Endometrium (tissue), 2 donors: ENCODE results near the gene CST2.
"Not testable (repeated sequence)": the region's sequence is repeated elsewhere in the genome, so short reads cannot be mapped to it uniquely, and the experiment has no call there.

Experiments
- FAIRE-seq: peaks from 2 replicates; lab custom pipeline; 2012; peaks lifted over from hg19 to GRCh38; lab: Jason Lieb, UNC
- donor health status: control.
- donor health status: control.

CST2 gene

DNA sequence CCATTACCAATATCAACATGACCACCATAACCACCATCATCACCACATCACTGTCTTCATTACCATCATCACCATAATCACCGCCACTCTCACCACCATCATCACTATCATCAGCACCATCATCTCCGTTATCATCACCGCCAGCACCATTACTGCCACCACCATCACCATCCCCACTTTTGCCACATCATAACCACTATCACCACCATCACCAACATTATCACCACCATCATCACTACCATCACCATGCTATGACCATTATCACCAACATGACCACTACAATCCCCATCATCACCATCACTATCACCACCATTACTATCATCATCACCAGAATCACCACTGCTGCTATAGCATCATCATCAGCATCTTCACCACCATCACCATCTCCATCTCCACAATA, 25.7 kb downstream of the CST2 start:
- no peak for FAIRE-seq

- FAIRE-seq: not testable (repeated sequence)
Observed at GRCh38 chr20:23799216-23799847, 27.2 kb downstream of the CST2 start.

GRCh38 chr20:23795526-23795925, 31.0 kb downstream of the CST2 start:
- FAIRE-seq: no peak

GRCh38 chr20:23794841-23795240, 31.7 kb downstream of the CST2 start:
- no peak for FAIRE-seq

GRCh38 chr20:23794065-23794464, 32.5 kb downstream of the CST2 start:
- no peak for FAIRE-seq

- no peak for FAIRE-seq
Observed at GRCh38 chr20:23783447-23783846, 43.1 kb downstream of the CST2 start.

DNA sequence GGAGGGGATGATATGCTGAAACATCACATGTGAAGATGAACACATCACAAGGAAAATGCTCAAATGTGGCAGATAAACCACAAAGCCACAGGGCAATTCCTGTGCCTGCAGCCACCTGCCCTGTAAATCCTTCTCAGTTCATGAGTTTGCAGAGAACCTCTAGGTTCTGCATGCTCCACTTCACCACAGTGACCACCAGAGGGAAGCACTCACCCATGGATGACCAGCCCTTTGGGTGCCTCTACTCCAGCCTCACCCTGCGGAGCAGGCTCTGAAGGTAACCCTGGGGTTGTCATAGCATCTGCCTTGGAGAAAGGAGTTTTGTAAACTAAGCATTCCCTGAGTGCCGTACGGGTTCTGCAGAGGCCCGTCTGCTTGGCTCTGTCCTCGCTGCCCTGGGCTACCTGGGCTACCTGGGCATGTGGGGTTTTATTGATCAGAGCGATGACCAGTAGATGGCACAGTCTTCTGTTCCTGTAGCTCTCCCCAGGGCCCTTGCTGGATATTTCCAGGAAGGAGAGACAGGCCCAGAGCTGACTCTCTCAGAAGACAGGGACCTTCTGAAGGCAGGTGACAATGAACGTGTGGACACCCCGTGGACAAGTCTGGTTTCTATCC, 44.1 kb downstream of the CST2 start:
- no peak for FAIRE-seq

DNA sequence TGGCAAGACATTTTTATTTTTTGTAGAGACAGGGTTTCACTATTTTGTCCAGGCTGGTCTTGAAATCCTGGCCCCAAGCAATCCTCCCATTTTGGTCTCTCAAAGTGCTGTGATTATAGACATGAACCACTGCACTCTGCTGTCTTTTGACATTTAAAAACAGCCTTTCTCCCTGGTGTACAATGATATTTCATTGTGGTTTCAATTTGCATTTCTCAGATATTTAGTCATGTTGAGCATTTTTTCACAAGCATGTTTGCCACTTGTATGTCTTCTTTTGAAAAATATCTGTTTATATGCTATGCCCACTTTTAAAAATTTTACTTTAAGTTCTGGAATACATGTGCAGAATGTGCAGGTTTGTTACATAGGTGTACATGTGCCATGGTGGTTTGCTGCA, 47.9 kb downstream of the CST2 start:
- FAIRE-seq: not testable (repeated sequence)

GRCh38 chr20:23777380-23777779, 49.1 kb downstream of the CST2 start:
- FAIRE-seq: not testable (repeated sequence)

DNA sequence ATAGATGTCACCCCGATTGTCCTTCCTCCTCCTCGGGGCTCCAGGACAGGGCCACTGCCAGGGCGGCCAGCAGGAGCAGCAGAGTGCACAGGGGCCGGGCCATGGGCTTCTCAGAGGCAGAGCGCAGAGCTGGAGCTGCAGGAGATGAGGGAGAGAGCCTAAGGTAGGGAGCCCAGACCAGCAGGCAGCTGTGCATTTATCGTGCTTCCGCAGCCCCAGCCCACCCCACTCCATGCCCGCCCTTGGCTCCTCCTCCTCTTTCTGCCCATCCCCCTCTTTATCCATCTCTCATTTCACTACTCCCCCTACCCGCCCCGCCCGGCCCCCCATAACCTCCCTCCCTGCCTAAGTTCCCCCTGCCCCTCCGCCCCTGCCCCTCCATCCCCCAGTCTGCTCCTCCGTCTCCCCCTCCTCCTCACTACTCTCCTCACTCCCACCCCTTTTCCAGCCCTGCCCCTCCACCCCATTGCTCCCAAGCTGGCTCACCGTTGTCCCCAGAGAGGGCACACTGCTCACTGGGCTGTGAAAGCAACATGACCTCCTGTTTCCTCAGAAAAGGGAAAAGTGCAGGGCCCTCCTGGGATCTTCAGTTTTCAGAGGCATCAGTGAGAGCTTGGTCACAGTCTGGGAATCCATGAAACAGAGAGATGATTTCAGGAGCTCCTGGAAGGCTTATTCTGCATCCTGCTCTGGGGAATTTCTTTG, 50.3 kb downstream of the CST2 start:
- FAIRE-seq: no peak

- no peak for FAIRE-seq
Observed at GRCh38 chr20:23774081-23774480, 52.4 kb downstream of the CST2 start.
